Measurements from ENCODE around the gene ABCB10. TPM values are rescaled to one million over a fixed set of nuclear protein-coding genes. Genes with fewer than 3 reads are reported as not detected.
"Not testable (repeated sequence)": the region's sequence is repeated elsewhere in the genome, so short reads cannot be mapped to it uniquely, and the experiment has no call there.

Gene ABCB10
- total RNA-seq, 2 donors from 2014 or later = 10.1 to 14.8 TPM

GRCh38 chr1:229550812-229551567, 7.5 kb downstream of the ABCB10 start:
- intact Hi-C loops (cut with DNase I) = no loop called here
- DNase-seq = no peak
- ATAC-seq = no peak

- no peak for ATAC-seq
- intact Hi-C loops (cut with DNase I) = no loop called here
- DNase-seq = no peak
These were observed 11.0 kb downstream of the ABCB10 start for GRCh38 chr1:229547542-229547941.

DNA sequence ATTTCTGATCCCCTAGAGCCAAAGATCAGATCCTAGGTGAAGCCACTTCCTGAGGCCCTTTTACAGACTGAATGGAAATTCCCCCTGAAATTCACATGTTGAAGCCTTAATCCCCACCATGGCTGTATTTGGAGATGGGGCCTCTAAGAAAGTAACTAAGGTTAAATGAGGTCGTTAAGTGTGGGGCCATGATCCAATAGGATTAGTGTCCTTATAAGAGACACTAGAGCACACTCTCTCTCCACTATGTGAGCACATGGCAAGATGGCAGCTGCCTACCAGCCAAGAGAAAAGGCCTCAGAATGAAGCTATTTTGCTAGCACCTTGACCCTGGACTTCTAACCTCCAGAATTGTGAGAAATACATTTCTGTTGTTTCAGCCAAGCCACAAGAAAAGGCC, 13.9 kb downstream of the ABCB10 start:
- intact Hi-C loops (cut with DNase I) = no loop called here
- ATAC-seq (no peak), DNase-seq (no peak)

DNA sequence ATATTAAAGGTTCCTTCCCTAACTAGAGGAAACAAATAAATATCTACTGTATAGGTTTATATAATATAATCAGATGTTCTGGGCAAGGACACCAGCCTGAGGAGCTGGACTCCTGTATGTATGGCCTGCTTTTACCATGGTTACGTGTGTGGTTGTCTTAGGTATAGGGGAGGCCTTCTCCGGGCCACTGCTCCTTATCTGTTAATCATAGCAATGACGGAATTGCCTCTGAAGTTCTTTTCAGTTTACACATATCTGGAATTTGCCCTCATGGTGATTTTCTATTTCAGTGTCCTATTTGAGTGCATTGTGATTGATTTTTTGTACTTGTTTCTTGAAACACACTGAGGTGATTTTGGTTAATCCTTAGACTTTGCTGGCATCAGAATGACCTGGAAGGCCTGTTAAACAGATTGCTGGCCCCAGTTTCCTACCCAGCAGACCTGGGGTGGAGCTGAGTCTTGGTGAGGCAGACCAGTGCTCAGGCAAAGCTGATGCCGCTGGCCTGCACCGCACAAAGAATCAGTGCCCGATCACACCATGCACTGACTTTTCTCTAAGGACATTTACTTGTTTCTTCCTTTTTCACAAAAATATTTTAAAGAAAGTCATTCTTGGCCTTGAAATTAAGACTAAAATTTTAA, 18.5 kb downstream of the ABCB10 start:
- ATAC-seq = no peak
- intact Hi-C loops (cut with DNase I) = no loop called here
- no peak for DNase-seq

- ATAC-seq (no peak), DNase-seq (no peak)
- intact Hi-C loops (cut with DNase I) = no loop called here
These were observed 19.6 kb downstream of the ABCB10 start for GRCh38 chr1:229538945-229539344.

DNA sequence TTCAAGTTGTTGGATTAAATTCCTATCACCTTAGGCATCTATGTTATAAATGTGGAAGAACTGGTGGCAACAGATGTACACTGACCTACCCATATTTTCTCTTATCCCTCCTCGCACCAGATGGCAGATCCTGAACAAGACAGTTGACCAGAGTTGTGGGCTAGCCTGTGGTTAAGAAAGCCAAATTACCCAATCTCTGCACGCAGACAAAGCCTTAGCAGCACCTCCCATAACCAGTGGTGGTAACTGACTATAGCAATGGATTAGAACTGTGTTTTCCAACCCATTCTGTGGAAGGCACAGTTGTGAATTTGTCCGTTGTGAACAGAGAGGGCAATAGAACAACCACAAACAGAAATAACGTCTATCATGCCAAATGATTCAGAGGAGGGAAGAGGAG, 20.6 kb downstream of the ABCB10 start:
- DNase-seq = no peak
- intact Hi-C loops (cut with DNase I) = no loop called here
- ATAC-seq = no peak

GRCh38 chr1:229536982-229537381, 21.5 kb downstream of the ABCB10 start:
- DNase-seq (no peak), ATAC-seq (no peak)
- intact Hi-C loops (cut with DNase I) = no loop called here

DNA sequence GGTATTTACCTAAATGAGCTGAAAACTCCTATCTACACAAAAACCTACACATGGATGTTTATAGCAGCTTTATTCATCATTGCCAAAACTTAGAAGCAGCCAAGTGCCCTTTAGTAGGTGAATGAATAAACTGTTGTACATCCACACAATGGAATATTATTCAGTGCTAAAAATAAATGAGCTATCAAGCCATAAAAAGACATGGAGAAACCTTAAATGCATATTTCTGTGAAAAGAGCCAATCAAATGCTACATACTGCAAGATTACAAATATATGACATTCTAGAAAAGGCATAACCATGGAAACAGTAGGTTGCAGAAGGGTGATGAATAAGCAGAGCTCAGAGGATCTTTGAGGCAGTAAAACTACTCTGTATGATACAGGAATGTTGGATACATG, 23.3 kb downstream of the ABCB10 start:
- DNase-seq (no peak), ATAC-seq (no peak)
- intact Hi-C loops (cut with DNase I) = no loop called here

GRCh38 chr1:229531326-229531725, 27.2 kb downstream of the ABCB10 start:
- ATAC-seq (no peak), DNase-seq (no peak)
- intact Hi-C loops (cut with DNase I) = no loop called here

- intact Hi-C loops (cut with DNase I) = no loop called here
- ATAC-seq = no peak
- no peak for DNase-seq
These were observed 28.9 kb downstream of the ABCB10 start for GRCh38 chr1:229529639-229530038.

GRCh38 chr1:229526695-229527094, 31.8 kb downstream of the ABCB10 start:
- DNase-seq (no peak), ATAC-seq (no peak)
- intact Hi-C loops (cut with DNase I) = no loop called here

DNA sequence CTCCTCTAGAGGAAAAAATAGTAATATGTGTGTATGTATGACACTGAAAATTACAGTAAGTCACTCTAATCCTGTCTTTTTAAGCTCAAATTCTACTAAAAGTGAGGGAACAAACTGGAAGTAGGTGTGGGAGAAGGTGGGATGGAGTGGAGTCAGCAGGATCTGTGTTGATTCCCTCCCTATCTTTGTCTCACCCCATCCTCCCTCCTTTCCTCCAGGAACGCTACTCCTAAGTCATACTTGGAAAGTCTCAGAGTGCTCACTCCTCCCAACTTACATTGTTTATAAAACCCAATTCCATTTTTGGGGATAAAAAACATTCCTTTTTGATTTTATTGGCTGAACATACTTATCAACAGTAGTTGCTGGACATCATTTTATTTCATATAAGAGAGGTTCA, 35.5 kb downstream of the ABCB10 start:
- DNase-seq = no peak
- no peak for ATAC-seq
- intact Hi-C loops (cut with DNase I) = no loop called here

DNA sequence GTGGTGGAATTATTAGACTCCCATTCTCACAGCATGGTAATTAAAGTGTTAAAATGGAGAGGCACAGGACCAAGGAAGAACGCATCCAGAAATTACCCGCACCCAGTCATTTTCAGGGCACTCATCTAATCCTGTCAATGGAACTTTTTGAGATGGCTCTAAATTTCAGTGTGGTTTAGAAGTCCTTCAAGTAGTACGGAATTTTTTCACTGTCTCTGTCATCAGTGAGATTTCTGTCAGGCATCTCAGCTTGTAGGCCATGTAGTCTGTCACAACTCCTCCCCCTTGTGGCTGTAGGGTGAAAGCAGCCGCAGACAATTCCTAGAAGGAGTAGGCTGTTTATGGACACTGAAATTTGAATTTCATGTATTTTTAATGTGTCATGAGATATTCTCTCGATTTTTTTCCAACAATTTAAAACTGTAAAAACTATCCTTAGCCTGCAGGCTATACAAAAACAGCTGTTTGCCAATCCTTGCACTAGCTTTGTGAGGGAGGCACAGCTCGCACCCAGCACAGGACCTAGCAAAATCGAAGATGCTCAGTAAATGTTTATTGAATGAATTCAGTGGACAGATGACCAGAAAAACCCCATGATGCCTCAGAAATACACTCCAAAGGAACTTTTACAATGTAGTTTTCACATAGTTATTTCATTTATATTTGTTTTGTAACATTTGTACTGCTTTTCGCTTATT, 43.8 kb downstream of the ABCB10 start:
- peak; percentile 78 to 87 for ATAC-seq
- DNase-seq = peak; percentile 46
- intact Hi-C loops (cut with DNase I) = loop anchor here in 1 of 2 donors (2.0 kb wide), 1 partner anchor 256 kb away; no protein-coding TSS in a partner anchor

- DNase-seq; intact Hi-C loops (cut with DNase I); ATAC-seq: not testable (repeated sequence)
These were observed 46.9 kb downstream of the ABCB10 start for GRCh38 chr1:229511625-229512024.

DNA sequence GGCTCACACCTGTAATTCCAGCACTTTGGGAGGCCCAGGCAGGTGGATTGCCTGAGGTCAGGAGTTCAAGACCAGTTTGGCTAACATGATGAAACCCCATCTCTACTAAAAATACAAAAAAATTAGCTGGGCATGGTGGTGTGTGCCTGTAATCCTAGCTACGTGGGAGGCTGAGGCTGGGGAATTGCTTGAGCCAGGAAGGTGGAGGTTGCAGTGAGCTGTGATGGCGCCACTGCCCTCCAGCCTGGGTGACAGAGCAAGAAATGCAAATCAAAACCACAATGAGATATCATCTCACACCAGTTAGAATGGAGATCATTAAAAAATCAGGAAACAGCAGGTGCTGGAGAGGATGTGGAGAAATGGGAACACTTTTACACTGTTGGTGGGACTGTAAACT, 47.3 kb downstream of the ABCB10 start:
- DNase-seq; ATAC-seq; intact Hi-C loops (cut with DNase I): not testable (repeated sequence)

DNA sequence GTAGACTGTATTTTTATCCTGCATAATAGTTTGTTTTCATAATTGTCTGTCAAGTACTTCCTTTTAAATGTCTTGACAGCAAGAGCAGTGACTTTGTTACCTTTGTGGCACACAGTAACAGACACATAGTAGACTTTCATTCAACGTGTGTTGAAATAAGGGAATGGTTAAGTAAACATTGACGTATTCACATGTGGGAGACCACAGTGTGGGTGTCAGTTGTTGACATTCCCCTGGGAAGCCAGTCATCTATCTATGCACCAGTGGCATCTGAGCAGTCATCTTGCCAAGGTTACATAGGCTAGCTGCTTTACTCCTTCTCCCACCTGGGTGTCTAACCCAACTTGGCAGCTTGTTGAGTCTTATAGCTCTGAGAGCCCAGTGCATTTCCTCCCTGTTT, 48.9 kb downstream of the ABCB10 start:
- ATAC-seq = no peak
- DNase-seq = no peak
- intact Hi-C loops (cut with DNase I) = loop anchor here in 1 of 2 donors (10.0 kb wide), 1 partner anchor 245 kb away; no protein-coding TSS in a partner anchor

GRCh38 chr1:229508823-229509337, 49.6 kb downstream of the ABCB10 start:
- ATAC-seq (peak in 1 of 2 donors; percentile 5), DNase-seq (no peak)
- intact Hi-C loops (cut with DNase I) = loop anchor here in 1 of 2 donors (10.0 kb wide), 1 partner anchor 244 kb away; no protein-coding TSS in a partner anchor

DNA sequence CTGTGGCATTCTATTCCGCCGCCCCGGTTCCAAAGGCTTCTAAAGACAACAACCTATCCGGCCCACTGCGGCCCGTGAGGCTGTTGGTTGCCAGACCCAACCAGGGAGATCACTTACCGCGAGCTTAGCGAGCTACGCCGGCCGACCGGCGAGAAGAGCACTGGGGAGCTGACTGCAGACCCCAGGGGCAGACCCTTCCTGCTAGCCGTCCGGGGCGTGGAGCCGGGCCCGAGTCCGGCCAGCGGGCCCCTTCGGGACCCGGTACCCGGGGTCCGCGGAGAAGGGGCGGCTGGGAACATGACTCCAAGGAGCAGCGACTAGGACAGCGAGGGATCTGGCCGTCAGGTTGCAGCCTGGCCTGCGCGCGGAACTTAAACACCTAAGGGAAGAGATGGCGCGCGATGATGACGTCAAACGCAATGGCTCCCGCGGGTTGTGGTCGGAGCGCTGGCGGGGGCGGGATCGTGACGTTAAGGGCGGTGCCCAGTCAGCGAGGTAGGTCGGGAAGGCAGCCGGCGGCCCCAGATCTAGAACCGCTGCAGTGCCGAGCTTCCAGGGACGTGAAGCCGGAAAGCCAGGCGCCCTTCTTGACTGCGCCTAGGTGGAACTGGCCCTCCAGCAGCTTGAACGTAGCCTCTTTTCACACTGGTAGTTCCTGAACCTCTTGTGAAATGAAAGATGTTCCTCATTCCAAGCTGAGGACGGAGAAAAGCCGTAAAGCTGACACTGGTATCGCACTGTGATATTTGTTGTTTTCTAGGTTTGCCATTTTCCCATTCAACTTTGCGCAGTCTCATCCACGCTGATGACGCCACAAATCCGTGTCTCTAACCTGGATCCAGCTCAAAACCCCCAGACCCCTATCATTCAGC, 50.3 kb downstream of the ABCB10 start, which contains the start of gene NUP133:
Gene NUP133, minus strand, starts transcription at position 391 of the 872 bp plus-strand sequence. Its CDS starts 92 bp downstream, at position 299.
- DNase-seq (peak; percentile 100), ATAC-seq (peak; percentile 99)
- intact Hi-C loops (cut with DNase I) = loop anchor here in 1 of 2 donors (10.0 kb wide), 1 partner anchor 243 kb away; no protein-coding TSS in a partner anchor

GRCh38 chr1:229507502-229507901, 51.0 kb downstream of the ABCB10 start:
- no peak for ATAC-seq
- intact Hi-C loops (cut with DNase I) = loop anchor here in 1 of 2 donors (10.0 kb wide), 1 partner anchor 243 kb away; no protein-coding TSS in a partner anchor
- DNase-seq = no peak
